ENCODE measurements around the gene OR56A1.

Gene OR56A1

DNA sequence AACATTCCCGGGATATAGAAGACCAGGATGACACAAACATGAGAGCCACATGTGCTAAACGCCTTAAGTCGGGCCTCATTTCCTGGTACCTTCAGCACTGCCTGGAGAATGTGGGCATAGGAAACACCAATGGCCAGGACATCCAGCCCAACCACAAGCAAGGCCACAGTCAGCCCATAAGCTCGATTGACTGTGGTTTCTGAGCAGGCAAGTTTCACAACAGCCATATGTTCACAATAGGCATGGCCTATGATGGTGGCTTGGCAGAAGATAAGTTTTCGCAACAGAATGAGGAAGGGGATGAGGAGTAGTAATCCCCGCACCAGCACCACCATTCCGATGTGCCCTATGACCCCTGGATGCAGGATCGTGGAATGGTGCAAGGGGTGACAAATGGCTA is 26.9 kb upstream of the OR56A1 start:
- no peak for DNase-seq (ENCODE audit: low read depth)
- TF ChIP-seq, protein P1, sequence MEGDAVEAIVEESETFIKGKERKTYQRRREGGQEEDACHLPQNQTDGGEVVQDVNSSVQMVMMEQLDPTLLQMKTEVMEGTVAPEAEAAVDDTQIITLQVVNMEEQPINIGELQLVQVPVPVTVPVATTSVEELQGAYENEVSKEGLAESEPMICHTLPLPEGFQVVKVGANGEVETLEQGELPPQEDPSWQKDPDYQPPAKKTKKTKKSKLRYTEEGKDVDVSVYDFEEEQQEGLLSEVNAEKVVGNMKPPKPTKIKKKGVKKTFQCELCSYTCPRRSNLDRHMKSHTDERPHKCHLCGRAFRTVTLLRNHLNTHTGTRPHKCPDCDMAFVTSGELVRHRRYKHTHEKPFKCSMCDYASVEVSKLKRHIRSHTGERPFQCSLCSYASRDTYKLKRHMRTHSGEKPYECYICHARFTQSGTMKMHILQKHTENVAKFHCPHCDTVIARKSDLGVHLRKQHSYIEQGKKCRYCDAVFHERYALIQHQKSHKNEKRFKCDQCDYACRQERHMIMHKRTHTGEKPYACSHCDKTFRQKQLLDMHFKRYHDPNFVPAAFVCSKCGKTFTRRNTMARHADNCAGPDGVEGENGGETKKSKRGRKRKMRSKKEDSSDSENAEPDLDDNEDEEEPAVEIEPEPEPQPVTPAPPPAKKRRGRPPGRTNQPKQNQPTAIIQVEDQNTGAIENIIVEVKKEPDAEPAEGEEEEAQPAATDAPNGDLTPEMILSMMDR (IDR thresholded peaks at IDR 0.05; ENCODE audit: low read depth, low read length, missing control alignments) = no peak
- H3K4me3 ChIP-seq (ENCODE audit: low read depth, low read length) = no peak overlapping the region

DNA sequence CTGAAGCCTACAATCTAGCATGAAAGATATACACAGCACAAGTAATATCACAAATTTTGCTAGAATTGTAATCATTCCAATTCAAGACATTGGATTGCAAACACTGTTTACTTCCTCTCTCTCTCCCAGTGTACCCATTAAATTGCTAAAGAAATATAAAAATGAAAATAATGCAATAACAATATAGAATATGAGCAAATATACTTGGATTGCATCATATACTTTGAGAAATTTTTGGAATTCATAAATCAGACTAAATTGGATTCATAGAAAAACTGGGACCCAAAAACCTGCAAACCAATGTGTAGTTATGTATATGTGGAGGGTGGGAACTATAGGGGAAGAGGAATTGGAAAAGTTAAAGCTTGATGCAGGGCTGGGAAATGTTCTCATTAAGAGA is 25.0 kb upstream of the OR56A1 start:
- DNase-seq (ENCODE audit: low read depth) = no peak
- TF ChIP-seq, protein P1 (IDR thresholded peaks at IDR 0.05; ENCODE audit: low read depth, low read length, missing control alignments) = no peak
- H3K4me3 ChIP-seq (ENCODE audit: low read depth, low read length) = no peak overlapping the region

DNA sequence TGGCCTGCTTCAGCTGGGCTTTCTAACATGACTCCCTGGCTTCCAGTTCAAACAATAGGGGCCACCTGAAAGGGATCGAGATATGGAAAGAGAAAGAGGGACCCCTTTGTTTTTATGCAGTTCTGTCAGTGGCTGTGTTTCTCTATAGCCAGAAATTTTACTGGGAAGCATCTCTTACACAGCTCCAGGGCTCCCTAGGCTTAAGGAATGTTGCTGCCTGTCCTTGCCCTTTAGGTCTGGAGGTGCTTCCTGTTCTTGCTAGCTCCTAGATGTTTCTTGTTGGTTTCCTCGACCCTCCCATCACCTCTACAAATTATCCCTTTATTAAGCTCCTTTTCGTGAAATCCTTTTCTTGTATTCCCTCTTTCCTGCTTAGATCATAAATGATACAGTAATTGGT is 21.8 kb upstream of the OR56A1 start:
- no peak overlapping the region for H3K4me3 ChIP-seq (ENCODE audit: low read depth, low read length)
- TF ChIP-seq, protein P1 (IDR thresholded peaks at IDR 0.05; ENCODE audit: low read depth, low read length, missing control alignments) = no peak
- DNase-seq (ENCODE audit: low read depth) = no peak

DNA sequence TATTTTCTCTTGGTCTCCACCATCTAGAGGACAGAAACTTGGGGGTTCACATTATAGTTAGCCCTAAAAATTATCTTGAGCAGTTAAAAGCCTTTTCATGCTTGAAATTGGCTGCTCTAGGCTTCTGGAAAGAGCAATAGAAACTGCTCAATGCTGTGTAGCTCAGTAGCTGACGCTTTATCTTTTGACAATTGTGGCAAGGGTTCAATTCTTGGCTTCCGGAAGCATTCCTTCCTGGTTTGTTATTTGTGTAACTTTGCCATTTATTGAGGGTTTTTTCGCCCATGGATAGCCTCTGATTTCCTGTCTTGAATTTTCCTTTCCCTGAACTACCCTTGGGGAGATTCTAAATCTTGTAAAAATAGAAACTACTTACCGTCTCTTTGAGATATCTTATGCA is 10.3 kb upstream of the OR56A1 start:
- DNase-seq (ENCODE audit: low read depth) = no peak
- TF ChIP-seq, protein P1 (IDR thresholded peaks at IDR 0.05; ENCODE audit: low read depth, low read length, missing control alignments) = no peak
- no peak overlapping the region for H3K4me3 ChIP-seq (ENCODE audit: low read depth, low read length)

DNA sequence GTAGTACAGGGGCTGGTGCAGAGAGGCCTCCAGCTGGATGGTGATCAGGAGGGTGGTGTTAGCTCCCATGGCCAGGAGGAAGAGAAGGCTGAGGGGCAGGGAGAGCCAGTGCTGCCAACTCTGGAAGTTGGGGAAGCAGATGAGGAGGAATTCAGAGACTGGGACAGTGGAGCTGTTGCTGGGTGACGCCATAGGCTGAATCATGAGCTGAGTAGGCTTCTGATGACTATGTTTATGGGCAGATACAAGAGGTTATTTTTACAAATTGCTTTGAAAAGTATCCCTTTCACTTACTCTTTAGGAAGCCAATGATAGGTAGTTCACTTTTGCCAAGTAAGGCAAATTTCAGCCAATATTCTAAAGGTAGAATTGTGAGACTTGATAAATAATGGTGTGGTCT is 3.1 kb downstream of the OR56A1 start:
- H3K4me3 ChIP-seq (ENCODE audit: low read depth, low read length) = no peak overlapping the region
- TF ChIP-seq, protein P1 (IDR thresholded peaks at IDR 0.05; ENCODE audit: low read depth, low read length, missing control alignments) = no peak
- DNase-seq (ENCODE audit: low read depth) = no peak

DNA sequence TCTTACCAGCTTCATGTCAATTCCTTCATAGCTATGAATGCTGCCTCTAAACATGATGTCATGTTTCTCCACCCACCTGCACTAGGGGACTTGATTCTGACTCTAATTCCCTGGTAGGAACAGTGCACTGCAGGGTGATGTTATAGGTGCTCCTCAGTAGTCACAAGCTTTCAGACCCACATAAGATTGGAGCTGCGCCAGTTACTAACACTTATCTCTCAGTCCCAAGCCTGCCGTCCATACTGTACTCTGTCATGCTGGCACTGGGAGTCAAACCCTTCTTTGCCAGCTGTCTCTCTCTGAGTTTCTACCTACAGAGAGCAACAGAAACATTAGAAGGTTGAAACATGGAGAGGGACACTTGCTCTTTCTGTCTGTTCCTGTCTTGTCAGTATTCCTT is 5.5 kb downstream of the OR56A1 start:
- no peak overlapping the region for H3K4me3 ChIP-seq (ENCODE audit: low read depth, low read length)
- no peak for DNase-seq (ENCODE audit: low read depth)
- TF ChIP-seq, protein P1 (IDR thresholded peaks at IDR 0.05; ENCODE audit: low read depth, low read length, missing control alignments) = no peak

DNA sequence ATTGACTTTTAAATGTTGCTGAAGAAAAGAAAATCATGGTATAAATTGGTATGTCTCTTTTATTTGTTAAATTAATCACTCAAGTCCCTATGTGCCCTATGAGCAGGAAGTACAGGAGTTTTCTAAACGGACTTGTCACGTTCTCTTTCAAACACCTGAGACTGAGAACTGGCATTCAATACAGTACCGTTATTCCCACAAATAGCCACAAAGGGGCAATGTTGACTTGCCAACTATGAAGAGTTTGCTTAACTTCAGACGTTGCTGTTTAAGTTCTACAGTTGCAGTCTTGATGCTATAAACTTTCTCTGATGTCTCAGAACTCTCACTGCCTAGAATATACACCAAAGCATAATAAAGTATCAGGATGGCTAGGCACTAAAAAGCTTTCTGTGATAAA is 7.6 kb downstream of the OR56A1 start:
- no peak overlapping the region for H3K4me3 ChIP-seq (ENCODE audit: low read depth, low read length)
- TF ChIP-seq, protein P1 (IDR thresholded peaks at IDR 0.05; ENCODE audit: low read depth, low read length, missing control alignments) = peak; percentile 49
- peak; percentile 22 for DNase-seq (ENCODE audit: low read depth)
